HG02885 (cell line): ENCODE data around the gene NEIL1.

Experiments used
- ATAC-seq: cut with Tn5 transposase; IDR thresholded peaks from one replicate; pipeline ENCODE4 v1.9.1; 2021; ENCODE audit warnings: mild to moderate bottlenecking; ENCODE audit not compliant: unreplicated experiment, poor library complexity

Gene NEIL1

DNA sequence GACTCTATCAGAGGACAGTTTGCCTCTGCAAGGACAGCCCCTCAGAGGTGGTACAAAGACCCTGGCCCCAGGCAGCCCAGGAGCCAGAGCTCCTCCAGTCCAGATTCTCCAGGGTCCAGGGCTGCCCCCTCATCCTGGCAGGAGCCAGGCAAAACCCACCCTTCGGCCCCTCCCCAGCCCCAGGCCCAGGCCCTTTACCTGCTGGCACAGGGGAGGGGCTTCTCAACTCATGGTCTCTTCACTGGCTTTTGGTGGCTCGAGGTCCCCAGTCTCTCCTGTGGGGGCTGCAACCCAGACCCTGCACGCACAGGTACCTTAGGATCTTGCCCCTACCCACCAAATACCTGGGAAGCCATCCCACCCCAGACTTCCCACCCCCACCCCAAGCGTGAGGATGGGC is 8.5 kb downstream of the NEIL1 start:
- no peak for ATAC-seq

DNA sequence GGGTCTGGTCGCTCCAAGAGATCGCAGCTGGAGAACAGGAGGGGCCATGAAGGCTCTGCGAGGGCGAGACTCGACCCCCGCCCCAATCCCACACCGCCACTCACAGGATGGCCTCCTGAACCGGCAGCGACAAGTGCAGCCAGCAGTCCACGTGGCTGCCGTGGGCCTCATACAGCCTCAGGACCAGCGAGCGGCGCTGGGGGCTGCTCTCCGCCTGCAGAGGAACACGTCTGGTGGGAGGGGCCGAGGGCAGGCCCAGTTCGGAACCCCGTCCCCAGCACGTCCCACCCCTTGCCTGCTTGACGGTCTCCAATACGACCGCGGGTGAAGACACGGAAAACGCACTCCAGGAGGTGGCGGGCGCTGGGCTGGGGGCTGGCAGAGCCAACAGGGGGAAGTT is 9.2 kb downstream of the NEIL1 start:
- ATAC-seq, result no peak

GRCh38 chr15:75356517-75356916 is 9.7 kb downstream of the NEIL1 start:
- no peak for ATAC-seq

GRCh38 chr15:75357976-75358673 is 11.3 kb downstream of the NEIL1 start:
- ATAC-seq, result no peak

GRCh38 chr15:75358771-75359536 is 12.1 kb downstream of the NEIL1 start:
- no peak for ATAC-seq

- no peak for ATAC-seq
These were observed 12.9 kb downstream of the NEIL1 start for GRCh38 chr15:75359537-75360250.

DNA sequence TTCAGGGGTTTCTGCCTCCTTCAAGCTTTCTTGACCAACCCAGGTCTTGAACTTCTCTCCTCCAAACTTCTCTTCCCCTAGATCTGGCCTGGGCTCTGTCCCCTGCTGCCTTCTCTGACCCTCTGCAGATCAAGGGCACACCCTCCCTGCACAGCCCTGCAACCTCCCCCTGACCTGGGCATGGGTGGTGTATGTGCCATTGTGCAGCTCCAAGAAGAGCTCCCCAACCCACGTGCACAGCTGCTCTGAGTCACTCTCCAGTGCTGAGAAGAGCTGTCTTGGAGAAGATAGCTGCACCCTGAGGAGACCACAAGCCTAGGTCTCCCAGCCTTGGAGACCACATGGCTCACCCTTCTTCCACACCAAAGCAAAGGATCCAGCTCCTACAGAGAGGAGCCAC is 13.6 kb downstream of the NEIL1 start:
- no peak for ATAC-seq

- no peak for ATAC-seq
These were observed 14.0 kb downstream of the NEIL1 start for GRCh38 chr15:75360856-75361255.

DNA sequence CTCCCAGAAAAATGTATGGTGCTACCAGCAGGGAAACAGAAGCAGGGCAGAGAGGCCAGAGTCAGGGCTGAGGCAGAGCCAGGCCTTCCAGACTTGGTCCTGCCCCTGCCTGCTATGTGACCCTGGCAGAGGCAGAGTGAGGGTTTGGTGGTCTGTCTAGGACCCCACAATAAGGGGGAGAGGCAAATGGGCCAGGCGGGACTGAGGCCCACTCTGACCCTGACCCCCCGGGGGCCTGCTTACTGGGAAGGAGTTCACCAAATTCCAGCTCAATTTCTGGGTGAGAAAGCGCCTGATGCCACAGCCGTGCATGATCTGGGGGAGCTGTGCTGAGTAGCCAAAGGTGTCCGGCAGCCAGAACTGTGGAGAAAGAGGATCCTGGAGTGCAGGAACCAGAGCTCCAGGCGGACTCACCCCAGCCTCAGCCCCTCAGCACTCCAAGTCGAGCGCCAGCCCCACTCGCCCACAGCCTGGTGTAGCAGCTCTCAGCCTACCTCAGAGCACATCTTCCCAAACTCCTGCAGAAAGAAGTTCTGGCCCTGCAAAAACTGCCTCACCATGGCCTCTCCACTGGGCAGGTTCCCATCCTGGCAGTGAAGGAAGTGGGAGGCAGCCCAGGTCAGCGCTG is 14.6 kb downstream of the NEIL1 start:
- ATAC-seq, result no peak

GRCh38 chr15:75361989-75362641 is 15.3 kb downstream of the NEIL1 start:
- ATAC-seq, result no peak

GRCh38 chr15:75362642-75363249 is 15.9 kb downstream of the NEIL1 start:
- no peak for ATAC-seq

DNA sequence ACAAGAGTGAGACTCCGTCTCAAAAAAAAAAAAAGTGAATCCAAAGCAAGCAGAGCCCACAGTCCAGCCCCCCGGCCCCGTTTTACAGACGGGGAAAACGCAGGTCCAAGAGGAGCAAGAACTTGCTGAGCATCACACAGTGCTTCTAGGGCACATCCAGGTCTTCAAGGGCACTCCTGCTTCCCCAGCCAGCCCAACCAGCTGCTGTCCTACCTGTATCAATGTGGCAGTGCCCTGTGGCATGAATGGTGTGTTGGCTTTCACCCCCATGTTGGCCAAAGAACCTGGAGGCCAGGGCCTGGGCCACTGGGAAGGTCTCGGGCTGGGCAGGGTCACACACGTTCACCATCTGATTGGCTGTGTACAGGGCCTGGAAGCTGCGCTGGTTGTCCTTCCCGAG is 16.9 kb downstream of the NEIL1 start:
- no peak for ATAC-seq

DNA sequence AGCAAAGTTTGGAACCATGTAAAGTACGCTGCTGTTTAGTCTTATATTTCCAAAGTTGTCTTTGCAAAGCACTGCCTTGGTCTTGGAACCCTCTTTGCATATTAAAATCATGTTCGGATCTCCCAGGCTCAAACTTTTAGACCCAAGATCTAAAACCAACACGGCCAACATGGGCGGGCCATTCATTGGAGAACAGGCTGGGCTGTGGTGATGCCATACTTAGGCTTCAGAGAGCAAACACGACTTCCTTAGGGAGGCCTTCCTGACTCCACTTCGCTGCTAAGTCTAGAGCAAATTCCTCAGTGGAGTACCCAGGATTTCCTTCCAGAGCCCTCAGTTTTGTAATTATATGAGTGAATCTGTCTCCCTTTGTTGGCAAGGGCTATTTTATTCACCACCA is 18.0 kb downstream of the NEIL1 start:
- no peak for ATAC-seq

GRCh38 chr15:75366163-75366562 is 19.3 kb downstream of the NEIL1 start:
- ATAC-seq, result no peak

DNA sequence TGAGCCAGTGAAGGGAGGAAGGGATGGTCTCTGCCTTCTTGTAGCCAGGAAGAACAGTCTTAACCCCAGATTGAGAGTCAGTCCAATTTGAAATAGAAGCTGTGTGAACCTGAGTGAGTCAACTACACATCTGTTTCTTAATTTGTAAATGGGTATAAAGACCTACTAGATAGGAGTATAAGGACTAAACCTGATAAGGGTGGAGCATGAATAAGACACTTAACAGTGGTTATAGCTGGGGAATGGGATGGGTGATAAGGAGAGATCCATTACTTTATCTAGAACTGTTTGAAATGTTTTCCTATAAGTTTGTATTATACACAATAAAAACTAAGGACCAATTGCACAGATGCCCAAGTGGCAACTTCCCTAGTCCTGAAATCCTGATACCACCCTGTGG is 20.2 kb downstream of the NEIL1 start:
- no peak for ATAC-seq

- ATAC-seq, result no peak
These were observed 20.6 kb downstream of the NEIL1 start for GRCh38 chr15:75367406-75367912.

GRCh38 chr15:75367913-75368688 is 21.3 kb downstream of the NEIL1 start, which contains the start of gene MAN2C1:
Gene MAN2C1, minus strand, starts transcription at chr15:75368607. Its CDS starts 24 bp downstream, at chr15:75368583.
- ATAC-seq, result peak; percentile 92

- ATAC-seq, result peak; percentile 10
These were observed 21.9 kb downstream of the NEIL1 start for GRCh38 chr15:75368689-75369239.
